HepG2 (cell line): ENCODE measurements around the gene NFKB2. TPM values are rescaled to one million over a fixed set of nuclear protein-coding genes. Genes with fewer than 3 reads are reported as not detected.

Experiments used
- HNRNPUL1 ChIP-seq: fragments of 200-400 bp; formaldehyde crosslinking; IDR thresholded peaks from 2 replicates; pipeline ENCODE4 v1.6.1; 2017; ENCODE audit warnings: low read depth, mild to moderate bottlenecking, low read length, moderate library complexity
- IRF2 ChIP-seq: IDR thresholded peaks from 2 replicates; pipeline ENCODE4 v1.6.1; 2018; ENCODE audit warnings: missing genetic modification reagents, missing compliant biosample characterization
- KLF11 ChIP-seq: IDR thresholded peaks from 2 replicates; pipeline ENCODE4 v1.6.1; 2016; ENCODE audit warnings: missing compliant biosample characterization
- KLF13 ChIP-seq: sonication (generic); formaldehyde crosslinking; IDR thresholded peaks from 2 replicates; pipeline ENCODE4 v1.4.0; 2020; ENCODE audit warnings: mild to moderate bottlenecking, missing genetic modification reagents
- MAZ ChIP-seq, 2 experiments: sonication (generic) in 1 of 2; formaldehyde crosslinking in 1 of 2; IDR thresholded peaks; 2 replicates each; pipeline versions ENCODE4 v1.5.0 to v1.6.1; 2012 to 2020; ENCODE audit warnings: low read depth in 2 of 2, mild to moderate bottlenecking in 2 of 2, borderline replicate concordance in 1 of 2, improper control_type of control experiment in 1 of 2, low read length in 1 of 2, missing genetic modification reagents in 1 of 2, moderate library complexity in 1 of 2
- SKI ChIP-seq: fragments of 450-650 bp; IDR thresholded peaks from one replicate; pipeline ENCODE4 v1.6.1; 2018; ENCODE audit warnings: mild to moderate bottlenecking; ENCODE audit not compliant: partially characterized antibody
- SP2 ChIP-seq: sonication (generic); formaldehyde crosslinking; IDR thresholded peaks from 2 replicates; pipeline ENCODE4 v1.5.1; 2020; ENCODE audit warnings: mild to moderate bottlenecking, missing genetic modification reagents
- ZFP90 ChIP-seq: sonication (generic); formaldehyde crosslinking; IDR thresholded peaks from 2 replicates; pipeline ENCODE4 v1.8.0; 2022; ENCODE audit warnings: missing genetic modification reagents, mild to moderate bottlenecking, inconsistent platforms, borderline replicate concordance
- ZNF260 ChIP-seq: sonication (generic); formaldehyde crosslinking; IDR thresholded peaks from 2 replicates; pipeline ENCODE4 v1.4.0; 2020; ENCODE audit warnings: missing genetic modification reagents, low read depth, mild to moderate bottlenecking, borderline replicate concordance
- ZNF33B ChIP-seq: sonication (generic); formaldehyde crosslinking; IDR thresholded peaks from 2 replicates; pipeline ENCODE4 v1.5.1; 2020; ENCODE audit warnings: mild to moderate bottlenecking, missing genetic modification reagents
- ZNF354B ChIP-seq: sonication (generic); formaldehyde crosslinking; IDR thresholded peaks from 2 replicates; pipeline ENCODE4 v1.8.0; 2022; ENCODE audit warnings: mild to moderate bottlenecking, missing genetic modification reagents
- ZNF432 ChIP-seq: sonication (generic); formaldehyde crosslinking; IDR thresholded peaks from 2 replicates; pipeline ENCODE4 v1.5.0; 2020; ENCODE audit warnings: missing genetic modification reagents, mild to moderate bottlenecking, borderline replicate concordance
- ZNF672 ChIP-seq: sonication (generic); formaldehyde crosslinking; IDR thresholded peaks from 2 replicates; pipeline ENCODE4 v1.8.1; 2022; ENCODE audit warnings: missing genetic modification reagents
- polyA plus RNA-seq, 8 experiments: library from polyadenylated mRNA; depleted of rRNA in 3 of 8; stranded (reverse) in 7 of 8; unstranded in 1 of 8; fragments of >200 nt; fragmentation: Illumina TruSeq in 4 of 8; extraction: Trizol in 4 of 8; gene quantifications; 2 replicates each; pipeline versions ENCODE4 v1.2.1 to v1.2.3, GENCODE V29; 2011 to 2016; ENCODE audit warnings: low read depth in 4 of 8, missing spikeins in 1 of 8, mixed read lengths in 1 of 8; ENCODE audit not compliant: insufficient read depth in 1 of 8
- total RNA-seq, 5 experiments: library from RNA; depleted of rRNA; stranded (reverse); fragments of >200 nt; fragmentation: Illumina TruSeq; extraction: Trizol; gene quantifications; 2 replicates each; pipeline ENCODE4 v1.2.3, GENCODE V29; 2016; ENCODE audit warnings: low read depth in 1 of 5
- TF ChIP-seq, protein P1 (sequence below): sonication (generic); formaldehyde crosslinking; IDR thresholded peaks from 2 replicates; pipeline ENCODE4 v1.8.0; 2022; ENCODE audit warnings: missing genetic modification reagents, mild to moderate bottlenecking, moderate library complexity, borderline replicate concordance
- TF ChIP-seq, protein P2 (sequence below): sonication (generic); formaldehyde crosslinking; IDR thresholded peaks from 2 replicates; pipeline ENCODE4 v1.5.1; 2020; ENCODE audit warnings: missing genetic modification reagents, mild to moderate bottlenecking, borderline replicate concordance
- TF ChIP-seq, protein P3 (sequence below): sonication (generic); formaldehyde crosslinking; IDR thresholded peaks from 2 replicates; pipeline ENCODE4 v1.5.0; 2020; ENCODE audit warnings: missing genetic modification reagents, mild to moderate bottlenecking, borderline replicate concordance
- TF ChIP-seq, protein P4 (sequence below): IDR thresholded peaks from 2 replicates; pipeline ENCODE4 v1.6.1; 2012; ENCODE audit warnings: low read length, improper control_type of control experiment
- TF ChIP-seq, protein P5 (sequence below): IDR thresholded peaks from 2 replicates; pipeline ENCODE4 v1.6.1; 2018; ENCODE audit warnings: missing genetic modification reagents, mild to moderate bottlenecking, missing compliant biosample characterization

Gene NFKB2
- total and polyA plus RNA-seq, 2 of the 13 experiments (the other 11 are each of a cell fraction or from before 2014, with no cell fraction given): 7.7 to 12.5 TPM

DNA sequence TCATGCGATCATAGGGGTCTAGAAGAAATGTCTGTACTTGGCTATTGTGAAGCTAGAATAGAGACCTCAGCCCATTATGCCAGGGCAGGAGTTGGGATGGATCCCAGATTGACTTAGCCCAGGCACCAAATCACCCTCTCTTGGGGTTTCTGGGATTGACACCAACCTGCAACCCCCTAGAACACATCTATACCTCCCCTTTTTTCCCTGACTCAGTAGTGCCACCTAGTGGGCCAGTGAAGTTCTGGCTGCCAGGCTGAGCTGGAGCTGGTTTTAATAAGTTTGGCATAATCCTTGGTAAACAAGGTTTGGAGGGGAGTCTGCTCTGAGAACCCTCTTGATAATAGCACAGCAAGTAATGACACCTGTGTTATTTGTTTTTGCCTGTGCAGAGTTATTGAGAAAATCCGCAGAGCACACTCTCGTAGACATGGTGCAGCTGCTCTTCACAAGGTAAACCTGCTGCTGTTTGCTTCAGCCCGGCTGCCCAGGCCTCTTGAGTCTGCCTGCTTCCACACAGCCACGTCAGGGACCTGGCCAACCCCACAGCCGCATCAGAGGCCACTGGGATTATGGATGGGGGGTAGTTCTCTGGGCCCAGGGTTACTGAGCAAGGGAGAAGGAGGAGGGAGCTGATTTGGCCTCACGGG, 43.3 kb upstream of the NFKB2 start (continued):
- TF ChIP-seq ZFP90 (no peak), KLF11 (CRISPR knock-in tag) (no peak), SKI (no peak), SP2 (no peak), ZNF672 (CRISPR knock-in tag) (no peak), KLF13 (no peak), ZNF260 (CRISPR knock-in tag) (no peak), ZNF354B (no peak), ZNF432 (CRISPR knock-in tag) (no peak), HNRNPUL1 (no peak), ZNF33B (CRISPR knock-in tag) (no peak), MAZ (IDR thresholded peaks at IDR 0.05; ENCODE audit: borderline replicate concordance, low read depth, low read length) (no peak), MAZ (CRISPR knock-in tag; IDR thresholded peaks at IDR 0.05; ENCODE audit: low read depth) (no peak), IRF2 (CRISPR knock-in tag) (0 out of 2 replicates have a peak, but pooled peaks have one; percentile 26)
- TF ChIP-seq, protein P1, sequence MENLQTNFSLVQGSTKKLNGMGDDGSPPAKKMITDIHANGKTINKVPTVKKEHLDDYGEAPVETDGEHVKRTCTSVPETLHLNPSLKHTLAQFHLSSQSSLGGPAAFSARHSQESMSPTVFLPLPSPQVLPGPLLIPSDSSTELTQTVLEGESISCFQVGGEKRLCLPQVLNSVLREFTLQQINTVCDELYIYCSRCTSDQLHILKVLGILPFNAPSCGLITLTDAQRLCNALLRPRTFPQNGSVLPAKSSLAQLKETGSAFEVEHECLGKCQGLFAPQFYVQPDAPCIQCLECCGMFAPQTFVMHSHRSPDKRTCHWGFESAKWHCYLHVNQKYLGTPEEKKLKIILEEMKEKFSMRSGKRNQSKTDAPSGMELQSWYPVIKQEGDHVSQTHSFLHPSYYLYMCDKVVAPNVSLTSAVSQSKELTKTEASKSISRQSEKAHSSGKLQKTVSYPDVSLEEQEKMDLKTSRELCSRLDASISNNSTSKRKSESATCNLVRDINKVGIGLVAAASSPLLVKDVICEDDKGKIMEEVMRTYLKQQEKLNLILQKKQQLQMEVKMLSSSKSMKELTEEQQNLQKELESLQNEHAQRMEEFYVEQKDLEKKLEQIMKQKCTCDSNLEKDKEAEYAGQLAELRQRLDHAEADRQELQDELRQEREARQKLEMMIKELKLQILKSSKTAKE (CRISPR knock-in tag): no peak
- TF ChIP-seq, protein P2, sequence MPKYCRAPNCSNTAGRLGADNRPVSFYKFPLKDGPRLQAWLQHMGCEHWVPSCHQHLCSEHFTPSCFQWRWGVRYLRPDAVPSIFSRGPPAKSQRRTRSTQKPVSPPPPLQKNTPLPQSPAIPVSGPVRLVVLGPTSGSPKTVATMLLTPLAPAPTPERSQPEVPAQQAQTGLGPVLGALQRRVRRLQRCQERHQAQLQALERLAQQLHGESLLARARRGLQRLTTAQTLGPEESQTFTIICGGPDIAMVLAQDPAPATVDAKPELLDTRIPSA (CRISPR knock-in tag): no peak
- TF ChIP-seq, protein P3, sequence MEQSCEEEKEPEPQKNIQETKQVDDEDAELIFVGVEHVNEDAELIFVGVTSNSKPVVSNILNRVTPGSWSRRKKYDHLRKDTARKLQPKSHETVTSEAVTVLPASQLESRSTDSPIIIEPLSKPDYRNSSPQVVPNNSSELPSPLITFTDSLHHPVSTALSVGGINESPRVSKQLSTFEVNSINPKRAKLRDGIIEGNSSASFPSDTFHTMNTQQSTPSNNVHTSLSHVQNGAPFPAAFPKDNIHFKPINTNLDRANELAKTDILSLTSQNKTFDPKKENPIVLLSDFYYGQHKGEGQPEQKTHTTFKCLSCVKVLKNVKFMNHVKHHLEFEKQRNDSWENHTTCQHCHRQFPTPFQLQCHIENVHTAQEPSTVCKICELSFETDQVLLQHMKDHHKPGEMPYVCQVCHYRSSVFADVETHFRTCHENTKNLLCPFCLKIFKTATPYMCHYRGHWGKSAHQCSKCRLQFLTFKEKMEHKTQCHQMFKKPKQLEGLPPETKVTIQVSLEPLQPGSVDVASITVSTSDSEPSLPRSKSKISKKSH (CRISPR knock-in tag): no peak
- TF ChIP-seq, protein P4, sequence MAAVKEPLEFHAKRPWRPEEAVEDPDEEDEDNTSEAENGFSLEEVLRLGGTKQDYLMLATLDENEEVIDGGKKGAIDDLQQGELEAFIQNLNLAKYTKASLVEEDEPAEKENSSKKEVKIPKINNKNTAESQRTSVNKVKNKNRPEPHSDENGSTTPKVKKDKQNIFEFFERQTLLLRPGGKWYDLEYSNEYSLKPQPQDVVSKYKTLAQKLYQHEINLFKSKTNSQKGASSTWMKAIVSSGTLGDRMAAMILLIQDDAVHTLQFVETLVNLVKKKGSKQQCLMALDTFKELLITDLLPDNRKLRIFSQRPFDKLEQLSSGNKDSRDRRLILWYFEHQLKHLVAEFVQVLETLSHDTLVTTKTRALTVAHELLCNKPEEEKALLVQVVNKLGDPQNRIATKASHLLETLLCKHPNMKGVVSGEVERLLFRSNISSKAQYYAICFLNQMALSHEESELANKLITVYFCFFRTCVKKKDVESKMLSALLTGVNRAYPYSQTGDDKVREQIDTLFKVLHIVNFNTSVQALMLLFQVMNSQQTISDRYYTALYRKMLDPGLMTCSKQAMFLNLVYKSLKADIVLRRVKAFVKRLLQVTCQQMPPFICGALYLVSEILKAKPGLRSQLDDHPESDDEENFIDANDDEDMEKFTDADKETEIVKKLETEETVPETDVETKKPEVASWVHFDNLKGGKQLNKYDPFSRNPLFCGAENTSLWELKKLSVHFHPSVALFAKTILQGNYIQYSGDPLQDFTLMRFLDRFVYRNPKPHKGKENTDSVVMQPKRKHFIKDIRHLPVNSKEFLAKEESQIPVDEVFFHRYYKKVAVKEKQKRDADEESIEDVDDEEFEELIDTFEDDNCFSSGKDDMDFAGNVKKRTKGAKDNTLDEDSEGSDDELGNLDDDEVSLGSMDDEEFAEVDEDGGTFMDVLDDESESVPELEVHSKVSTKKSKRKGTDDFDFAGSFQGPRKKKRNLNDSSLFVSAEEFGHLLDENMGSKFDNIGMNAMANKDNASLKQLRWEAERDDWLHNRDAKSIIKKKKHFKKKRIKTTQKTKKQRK: no peak
- TF ChIP-seq, protein P5, sequence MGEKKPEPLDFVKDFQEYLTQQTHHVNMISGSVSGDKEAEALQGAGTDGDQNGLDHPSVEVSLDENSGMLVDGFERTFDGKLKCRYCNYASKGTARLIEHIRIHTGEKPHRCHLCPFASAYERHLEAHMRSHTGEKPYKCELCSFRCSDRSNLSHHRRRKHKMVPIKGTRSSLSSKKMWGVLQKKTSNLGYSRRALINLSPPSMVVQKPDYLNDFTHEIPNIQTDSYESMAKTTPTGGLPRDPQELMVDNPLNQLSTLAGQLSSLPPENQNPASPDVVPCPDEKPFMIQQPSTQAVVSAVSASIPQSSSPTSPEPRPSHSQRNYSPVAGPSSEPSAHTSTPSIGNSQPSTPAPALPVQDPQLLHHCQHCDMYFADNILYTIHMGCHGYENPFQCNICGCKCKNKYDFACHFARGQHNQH (CRISPR knock-in tag): 0 out of 2 replicates have a peak, but pooled peaks have one; percentile 40
